CD4-positive, alpha-beta T cell treated with Interleukin-17A for 1 hour (primary cell): ENCODE measurements around the gene SLC22A15.

Source experiments
- DNase-seq: peaks from one replicate; pipeline ENCODE4 v3.0.0-alpha.2; 2020

Gene SLC22A15

DNA sequence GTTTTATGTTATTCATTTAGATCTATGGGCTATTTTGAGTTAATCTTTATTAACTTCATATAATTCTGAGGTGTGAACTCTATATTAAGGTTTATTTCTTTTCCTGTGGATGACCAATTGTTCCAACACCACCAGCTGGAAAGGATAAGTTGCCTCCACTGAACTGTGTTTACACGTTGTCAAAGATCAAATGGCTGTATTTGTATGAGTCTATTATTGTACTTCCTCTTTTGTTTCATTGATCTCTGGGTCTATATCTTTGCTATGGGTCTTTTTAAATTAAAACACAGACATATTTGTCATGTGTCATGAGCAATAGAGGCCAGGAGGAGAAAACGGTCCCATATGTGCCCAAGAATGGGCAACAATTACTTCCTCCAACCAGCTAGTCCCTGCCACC is 129.7 kb downstream of the SLC22A15 start:
- no peak for DNase-seq

GRCh38 chr1:116106646-116107045 is 130.3 kb downstream of the SLC22A15 start:
- no peak for DNase-seq

DNA sequence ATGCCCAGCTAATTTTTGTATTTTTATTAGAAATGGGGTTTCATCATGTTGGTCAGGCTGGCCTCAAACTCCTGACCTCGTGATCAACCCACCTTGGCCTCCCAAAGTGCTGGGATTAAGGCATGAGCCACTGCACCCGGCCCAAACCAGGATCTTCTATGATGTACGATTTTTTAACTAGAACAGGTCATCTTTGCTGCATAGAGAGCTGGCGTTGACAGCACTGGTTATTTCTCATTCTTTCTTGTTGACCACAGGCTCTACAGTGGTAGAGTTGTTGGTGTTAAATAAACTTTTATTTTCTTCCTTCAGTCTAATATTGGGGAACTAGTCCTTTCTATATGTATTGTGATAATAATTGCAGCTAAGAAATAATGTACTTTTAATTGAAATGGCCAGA is 131.1 kb downstream of the SLC22A15 start:
- no peak for DNase-seq

- DNase-seq = no peak
Observed at GRCh38 chr1:116110567-116111523, 134.5 kb downstream of the SLC22A15 start, which contains the start of gene MAB21L3. TSS of gene MAB21L3 (plus strand) at chr1:116111399. CDS start at chr1:116112616, 1,217 bp downstream.

- no peak for DNase-seq
Observed at GRCh38 chr1:116111524-116112021, 135.3 kb downstream of the SLC22A15 start.

DNA sequence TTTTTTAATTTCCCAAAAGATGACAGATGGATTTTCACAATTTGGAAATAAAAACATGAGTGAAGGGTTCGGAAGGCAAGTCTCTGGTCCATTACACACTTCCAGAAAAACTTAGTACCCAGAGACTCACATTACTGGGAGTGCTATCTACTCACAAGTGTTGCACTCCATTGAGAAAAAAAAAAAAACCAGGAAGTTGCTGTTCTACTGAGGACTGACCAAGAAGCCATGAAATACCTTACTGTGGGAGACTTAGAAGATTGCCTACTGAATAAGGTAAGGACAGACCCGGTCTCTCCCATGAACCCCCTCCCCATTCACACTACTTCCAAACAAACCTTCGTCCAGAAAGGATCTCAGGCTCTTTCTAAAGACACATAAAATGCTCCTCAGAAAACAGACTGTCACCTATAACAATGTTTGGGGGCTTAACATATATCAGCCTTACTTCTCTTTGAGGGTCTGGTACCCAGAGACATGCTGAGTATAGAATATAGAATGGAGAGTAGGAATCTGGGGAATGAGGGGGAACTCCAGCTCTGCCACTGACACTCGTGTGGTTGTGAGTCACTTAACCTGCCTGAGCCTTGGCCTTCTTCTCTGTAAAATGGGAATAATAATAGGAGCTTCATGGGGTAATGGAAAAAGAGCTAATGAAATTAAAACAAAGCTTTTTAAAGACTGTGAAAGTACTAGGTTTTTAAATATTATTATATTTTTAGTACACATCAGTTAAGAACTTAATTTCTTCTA is 136.3 kb downstream of the SLC22A15 start:
- no peak for DNase-seq

GRCh38 chr1:116113615-116114014 is 137.3 kb downstream of the SLC22A15 start:
- no peak for DNase-seq

DNA sequence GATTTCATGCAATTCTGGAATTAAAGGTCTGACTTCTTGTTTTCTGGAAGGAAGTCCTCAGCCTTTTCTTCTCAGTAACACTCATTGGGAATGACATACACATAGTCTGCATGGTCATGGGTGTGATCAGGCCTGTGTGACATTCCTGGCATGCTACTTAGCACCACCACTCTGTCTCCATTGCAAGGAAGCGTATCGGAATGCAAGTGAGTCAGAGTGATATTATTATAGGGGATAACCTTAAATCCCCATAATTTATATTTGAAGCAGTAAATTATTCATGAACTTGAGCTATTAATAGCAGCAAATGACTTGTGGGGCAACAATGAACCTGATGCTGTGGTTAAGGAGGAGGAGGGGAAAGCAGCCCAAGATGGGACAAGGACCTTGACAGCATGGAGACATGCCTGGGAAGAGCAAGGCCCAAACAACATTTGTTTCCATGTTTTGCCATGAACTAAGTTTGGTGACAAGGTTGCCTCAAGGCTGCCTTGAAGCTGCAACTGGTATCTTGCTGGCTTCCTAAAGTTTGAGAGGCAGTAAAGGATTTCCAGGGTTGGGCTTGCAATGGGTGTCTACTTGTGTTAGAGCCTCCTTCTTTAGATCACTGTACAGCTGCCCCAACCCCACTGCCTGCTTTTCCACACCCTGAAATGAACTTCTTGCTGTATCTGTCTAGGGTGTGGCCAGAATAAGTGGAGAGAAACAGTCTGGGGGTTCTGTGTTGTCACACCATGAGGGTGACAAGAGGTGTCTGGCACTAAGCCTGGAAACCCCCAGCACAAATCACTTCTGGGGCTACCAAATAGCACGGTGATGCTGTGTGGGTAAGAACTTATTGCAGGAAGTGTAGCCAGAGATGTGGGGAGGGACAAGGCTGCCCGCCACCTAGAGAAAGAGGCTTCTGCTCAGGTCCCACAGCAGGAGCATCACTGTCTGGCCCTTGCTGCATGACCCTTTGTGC is 139.4 kb downstream of the SLC22A15 start:
- no peak for DNase-seq

DNA sequence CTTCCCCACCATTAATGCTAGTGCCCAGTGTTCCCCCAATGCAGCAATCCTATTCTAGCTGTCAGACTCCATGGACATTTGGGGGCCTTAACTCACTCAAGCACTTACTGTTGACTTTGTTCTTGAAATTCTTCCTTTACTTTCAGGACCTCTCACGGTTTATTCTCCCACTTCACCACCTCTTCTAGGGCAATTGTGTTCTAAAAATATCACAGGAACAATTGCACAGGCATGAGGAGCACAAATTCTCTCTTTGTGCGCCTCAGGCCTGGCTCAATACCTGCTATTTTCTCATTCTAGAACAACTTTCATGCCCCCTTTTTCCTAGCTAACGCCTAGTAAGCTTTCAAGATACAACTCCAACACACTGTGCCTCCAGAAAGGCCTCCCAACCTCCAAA is 142.2 kb downstream of the SLC22A15 start:
- no peak for DNase-seq
